GM18873 (cell line): Measurements from ENCODE around the gene APPL1.

ENCODE experiments used
- ATAC-seq: cut with Tn5 transposase; IDR thresholded peaks from one replicate; pipeline ENCODE4 v1.9.1; 2021; ENCODE audit warnings: mild to moderate bottlenecking, moderate library complexity, moderate number of reproducible peaks; ENCODE audit not compliant: unreplicated experiment, low FRiP score

Gene APPL1, protein sequence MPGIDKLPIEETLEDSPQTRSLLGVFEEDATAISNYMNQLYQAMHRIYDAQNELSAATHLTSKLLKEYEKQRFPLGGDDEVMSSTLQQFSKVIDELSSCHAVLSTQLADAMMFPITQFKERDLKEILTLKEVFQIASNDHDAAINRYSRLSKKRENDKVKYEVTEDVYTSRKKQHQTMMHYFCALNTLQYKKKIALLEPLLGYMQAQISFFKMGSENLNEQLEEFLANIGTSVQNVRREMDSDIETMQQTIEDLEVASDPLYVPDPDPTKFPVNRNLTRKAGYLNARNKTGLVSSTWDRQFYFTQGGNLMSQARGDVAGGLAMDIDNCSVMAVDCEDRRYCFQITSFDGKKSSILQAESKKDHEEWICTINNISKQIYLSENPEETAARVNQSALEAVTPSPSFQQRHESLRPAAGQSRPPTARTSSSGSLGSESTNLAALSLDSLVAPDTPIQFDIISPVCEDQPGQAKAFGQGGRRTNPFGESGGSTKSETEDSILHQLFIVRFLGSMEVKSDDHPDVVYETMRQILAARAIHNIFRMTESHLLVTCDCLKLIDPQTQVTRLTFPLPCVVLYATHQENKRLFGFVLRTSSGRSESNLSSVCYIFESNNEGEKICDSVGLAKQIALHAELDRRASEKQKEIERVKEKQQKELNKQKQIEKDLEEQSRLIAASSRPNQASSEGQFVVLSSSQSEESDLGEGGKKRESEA

GRCh38 chr3:57227204-57227929, at the start of gene APPL1:
TSS of gene APPL1 (plus strand) at chr3:57227729. CDS start at chr3:57227884, 155 bp downstream.
- ATAC-seq = peak; percentile 72

- ATAC-seq = no peak
Observed at GRCh38 chr3:57179580-57180410, 47.7 kb upstream of the APPL1 start.

DNA sequence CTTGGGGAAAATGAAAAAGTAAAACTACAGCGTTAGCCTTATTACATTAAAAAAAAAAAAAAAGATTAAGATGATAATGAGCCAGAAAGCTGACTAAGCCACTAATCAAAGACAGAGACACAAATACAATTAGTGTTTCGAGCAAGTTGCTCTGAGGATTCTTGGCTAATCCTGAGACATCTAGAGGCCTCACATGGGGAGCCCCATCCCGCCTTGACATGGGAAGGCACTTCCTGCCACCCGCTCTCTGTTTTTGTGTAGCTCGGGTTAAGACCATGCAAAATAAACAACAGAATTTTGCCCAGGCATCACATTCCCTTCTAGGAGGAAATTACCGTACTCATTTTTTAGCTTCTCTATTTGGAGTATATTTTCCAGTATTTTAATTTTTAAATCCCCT, 43.0 kb upstream of the APPL1 start:
- no peak for ATAC-seq

- no peak for ATAC-seq
Observed at GRCh38 chr3:57192028-57192427, 35.5 kb upstream of the APPL1 start.

DNA sequence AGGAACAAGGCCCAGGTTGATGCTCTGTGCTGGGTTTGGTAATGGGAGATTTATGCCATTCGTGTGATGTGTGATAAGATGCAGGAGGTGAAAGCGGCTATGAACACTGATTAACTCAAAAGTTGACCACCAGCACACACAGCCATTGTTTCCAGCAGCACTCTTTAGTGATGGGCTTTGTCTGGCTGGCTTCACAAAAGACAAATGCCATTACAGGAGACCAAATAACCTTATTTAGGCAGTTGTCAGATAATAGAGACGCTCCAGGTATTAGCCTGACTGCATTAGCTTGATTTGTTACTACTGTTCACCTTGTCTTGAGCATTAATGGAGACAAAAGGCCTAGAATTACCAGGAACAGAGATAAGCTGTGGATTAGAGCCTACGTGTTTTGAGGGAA, 32.9 kb upstream of the APPL1 start:
- no peak for ATAC-seq

- no peak for ATAC-seq
Observed at GRCh38 chr3:57199895-57200297, 27.6 kb upstream of the APPL1 start, which contains the start of gene HESX1. TSS of gene HESX1 (minus strand) at chr3:57199978. CDS start at chr3:57199918, 60 bp downstream.

GRCh38 chr3:57206423-57206822, 21.1 kb upstream of the APPL1 start:
- ATAC-seq = no peak

GRCh38 chr3:57221883-57222282, 5.6 kb upstream of the APPL1 start:
- ATAC-seq = no peak

GRCh38 chr3:57224856-57225255, 2.7 kb upstream of the APPL1 start:
- no peak for ATAC-seq

- ATAC-seq = no peak
Observed at GRCh38 chr3:57226176-57226575, 1.4 kb upstream of the APPL1 start.

GRCh38 chr3:57227930-57228751, 612 bp downstream of the APPL1 start:
- ATAC-seq = peak; percentile 44

- ATAC-seq = no peak
Observed at GRCh38 chr3:57230006-57230405, 2.5 kb downstream of the APPL1 start.

DNA sequence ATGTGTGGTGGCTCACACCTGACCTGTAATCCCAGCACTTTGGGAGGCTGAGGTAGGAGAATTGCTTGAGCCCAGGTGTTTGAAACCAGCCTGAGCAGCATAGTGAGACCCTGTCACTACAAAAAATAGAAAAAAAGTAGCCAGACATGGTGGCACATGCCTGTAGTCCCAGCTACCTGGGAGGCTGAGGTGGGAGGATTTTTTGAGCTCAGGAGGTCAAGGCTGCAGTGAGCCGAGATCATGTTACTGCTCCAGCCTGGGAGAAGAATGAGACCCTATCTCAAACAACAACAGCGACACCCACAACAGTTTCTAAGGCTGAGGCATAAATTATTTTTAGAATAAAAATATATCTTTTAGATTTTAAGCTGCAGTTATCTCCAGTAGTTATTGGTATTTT, 6.3 kb downstream of the APPL1 start:
- no peak for ATAC-seq

DNA sequence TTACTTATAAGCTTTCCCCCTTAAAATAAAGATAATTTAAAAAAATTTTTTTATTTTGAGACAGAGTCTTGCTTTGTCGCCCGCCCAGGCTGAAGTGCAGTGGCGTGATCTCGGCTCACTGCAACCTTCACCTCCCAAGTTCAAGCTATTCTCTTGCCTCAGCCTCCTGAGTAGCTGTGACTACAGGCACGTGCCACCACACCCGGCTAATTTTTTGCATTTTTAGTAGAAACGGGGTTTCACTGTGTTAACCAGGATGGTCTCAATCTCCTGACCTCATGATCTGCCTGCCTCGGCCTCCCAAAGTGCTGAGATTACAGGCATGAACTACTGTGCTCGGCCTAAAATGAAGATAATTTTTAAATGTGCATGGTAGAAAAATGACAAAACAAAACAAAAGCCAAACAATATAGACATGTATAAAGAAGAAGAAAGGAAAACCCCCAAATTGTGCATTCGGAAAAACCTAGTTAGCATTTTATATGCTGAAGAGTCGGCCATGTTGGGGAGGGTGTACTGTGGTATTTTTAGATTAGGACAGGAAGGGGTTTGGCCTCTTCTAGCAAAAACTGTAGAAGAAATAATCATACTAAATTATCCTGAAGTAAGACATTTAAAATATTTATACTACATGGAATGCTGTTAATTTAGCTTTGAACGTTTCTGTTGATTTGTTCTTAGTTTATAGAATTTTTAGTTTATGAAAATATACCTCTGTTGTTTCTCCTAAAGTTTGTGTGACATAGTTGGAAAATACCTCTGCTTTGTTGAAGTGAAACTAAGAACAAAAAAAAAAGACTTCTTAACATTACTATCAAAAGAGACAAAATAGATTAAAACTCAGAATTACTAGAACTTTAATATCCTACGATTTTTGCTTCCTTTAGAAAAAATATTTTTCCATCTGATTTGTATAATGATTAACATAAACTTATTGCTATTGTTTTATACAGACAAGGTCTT, 7.4 kb downstream of the APPL1 start:
- ATAC-seq = no peak

- no peak for ATAC-seq
Observed at GRCh38 chr3:57244946-57245345, 17.4 kb downstream of the APPL1 start.

DNA sequence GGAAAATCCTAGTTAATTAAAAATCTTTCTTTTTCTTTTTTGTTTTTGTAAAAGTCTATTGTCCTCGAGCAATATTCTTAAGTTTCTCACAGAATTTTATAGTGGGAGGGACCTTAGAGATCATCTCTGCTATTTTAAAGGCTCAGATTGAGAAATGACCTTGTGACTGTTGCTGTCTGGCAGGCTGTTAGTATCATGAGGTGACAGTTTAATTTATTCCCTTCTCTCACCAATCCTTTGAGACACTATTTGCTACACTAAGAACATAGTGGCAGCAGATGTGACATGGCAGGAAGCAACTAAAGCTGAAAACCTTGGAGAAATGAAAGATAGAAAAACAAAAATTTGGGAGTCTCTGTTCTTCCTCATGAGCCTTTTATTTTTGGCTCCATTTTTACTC, 24.9 kb downstream of the APPL1 start:
- no peak for ATAC-seq

DNA sequence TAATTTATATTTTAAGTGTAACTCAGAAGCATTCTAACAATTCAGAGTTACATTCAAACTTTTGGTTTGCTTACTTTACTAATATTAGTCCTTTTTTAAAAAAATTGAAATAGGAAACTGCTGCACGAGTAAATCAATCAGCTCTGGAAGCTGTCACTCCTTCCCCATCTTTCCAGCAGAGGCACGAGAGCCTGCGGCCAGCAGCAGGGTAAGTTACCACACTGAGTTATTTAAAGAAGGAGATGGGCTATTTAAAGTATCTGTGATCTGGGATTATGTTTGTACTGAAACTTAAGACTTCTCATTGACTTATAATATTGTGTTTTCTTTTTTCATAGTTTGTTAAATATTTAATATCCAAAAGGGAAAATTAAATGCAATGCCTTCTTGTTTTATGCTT, 29.3 kb downstream of the APPL1 start:
- no peak for ATAC-seq

DNA sequence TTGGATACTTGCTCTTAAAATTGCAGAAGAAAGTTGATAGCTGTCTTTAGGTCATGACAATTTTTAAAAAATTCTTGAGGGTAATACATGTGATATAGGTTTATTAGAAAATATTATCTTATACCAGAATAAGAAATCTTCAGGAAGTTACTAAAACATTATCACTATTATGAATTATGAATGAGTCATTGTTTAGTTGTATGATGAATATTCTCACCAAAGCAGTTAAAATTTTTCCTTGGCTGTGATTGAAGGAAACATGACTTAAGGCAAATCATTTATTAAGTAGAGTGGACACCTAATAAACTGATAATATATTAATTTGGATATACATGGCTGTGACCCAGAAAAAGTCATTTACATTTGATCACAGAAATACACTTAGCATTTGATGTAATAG, 30.1 kb downstream of the APPL1 start:
- no peak for ATAC-seq
